Smooth muscle cell (in vitro differentiated cells): ENCODE results near the gene TBCEL. TPM values are rescaled to one million over a fixed set of nuclear protein-coding genes. Genes with fewer than 3 reads are reported as not detected.

Experiments used
- DNase-seq: peaks from one replicate; lab custom pipeline; 2025; ENCODE audit not compliant: unreplicated experiment; lab: John Stamatoyannopoulos, UW
- H2AFZ ChIP-seq: fragments of 200-600 bp; sonication (generic); 2 replicates; pipeline ENCODE4 v1.6.0; 2016; ENCODE audit warnings: antibody characterized with exemption, low read depth, mild to moderate bottlenecking
- H3F3A ChIP-seq: fragments of 200-600 bp; sonication (generic); 2 replicates; pipeline ENCODE4 v1.6.0; 2017; ENCODE audit warnings: antibody characterized with exemption, low read depth
- H3K27ac ChIP-seq: fragments of 200-600 bp; sonication (generic); 2 replicates; pipeline ENCODE4 v1.5.1; 2016; ENCODE audit warnings: low read depth, mild to moderate bottlenecking
- H3K27me3 ChIP-seq: fragments of 200-600 bp; sonication (generic); 2 replicates; pipeline ENCODE4 v1.6.1; 2016; ENCODE audit warnings: low read depth, mild to moderate bottlenecking
- H3K36me3 ChIP-seq: fragments of 200-600 bp; sonication (generic); 2 replicates; pipeline ENCODE4 v1.5.1; 2016; ENCODE audit warnings: low read depth
- H3K4me1 ChIP-seq: fragments of 200-600 bp; sonication (generic); 2 replicates; pipeline ENCODE4 v1.5.1; 2016; ENCODE audit warnings: low read depth
- H3K4me2 ChIP-seq: fragments of 200-600 bp; sonication (generic); 2 replicates; pipeline ENCODE4 v1.6.0; 2016; ENCODE audit warnings: mild to moderate bottlenecking
- H3K4me3 ChIP-seq: fragments of 200-600 bp; sonication (generic); 2 replicates; pipeline ENCODE4 v1.5.1; 2016; ENCODE audit warnings: mild to moderate bottlenecking
- H3K79me2 ChIP-seq: fragments of 200-600 bp; sonication (generic); 2 replicates; pipeline ENCODE4 v1.6.0; 2016; ENCODE audit warnings: low read depth, mild to moderate bottlenecking
- H3K9ac ChIP-seq: fragments of 200-600 bp; sonication (generic); 2 replicates; pipeline ENCODE4 v1.6.0; 2016; ENCODE audit warnings: low read depth
- H3K9me3 ChIP-seq: fragments of 200-600 bp; sonication (generic); replicated peaks from 2 replicates; pipeline ENCODE4 v1.5.1; 2016; ENCODE audit warnings: low read depth
- H4K20me1 ChIP-seq: fragments of 200-600 bp; sonication (generic); 2 replicates; pipeline ENCODE4 v1.6.0; 2016; ENCODE audit warnings: low read depth
- WGBS: methylation state at CpG from one replicate; pipeline ENCODE4 v1.1.7; 2016; ENCODE audit warnings: low lambda C conversion rate; 5-methylcytosine and 5-hydroxymethylcytosine counted together
- polyA plus RNA-seq: library from polyadenylated mRNA; unstranded; fragments of >200 nt; fragmentation: Nextera tagmentation; extraction: Ambion mirVana; gene quantifications from 2 replicates; pipeline ENCODE4 v1.2.1, GENCODE V29; 2016
- total RNA-seq: library from RNA; depleted of rRNA; stranded (reverse); fragments of >200 nt; gene quantifications from 2 replicates; pipeline ENCODE4 v1.2.3, GENCODE V29; 2014
- TF ChIP-seq, protein P1 (sequence below): fragments of 200-600 bp; sonication (generic); IDR thresholded peaks from 2 replicates; pipeline ENCODE4 v1.5.1; 2017; ENCODE audit warnings: borderline replicate concordance, mild to moderate bottlenecking, antibody characterized with exemption; ENCODE audit not compliant: insufficient read depth, poor library complexity, severe bottlenecking

The TBCEL gene
- total and polyA plus RNA-seq, 2 experiments from 2014 or later = 9.6 to 16.0 TPM

DNA sequence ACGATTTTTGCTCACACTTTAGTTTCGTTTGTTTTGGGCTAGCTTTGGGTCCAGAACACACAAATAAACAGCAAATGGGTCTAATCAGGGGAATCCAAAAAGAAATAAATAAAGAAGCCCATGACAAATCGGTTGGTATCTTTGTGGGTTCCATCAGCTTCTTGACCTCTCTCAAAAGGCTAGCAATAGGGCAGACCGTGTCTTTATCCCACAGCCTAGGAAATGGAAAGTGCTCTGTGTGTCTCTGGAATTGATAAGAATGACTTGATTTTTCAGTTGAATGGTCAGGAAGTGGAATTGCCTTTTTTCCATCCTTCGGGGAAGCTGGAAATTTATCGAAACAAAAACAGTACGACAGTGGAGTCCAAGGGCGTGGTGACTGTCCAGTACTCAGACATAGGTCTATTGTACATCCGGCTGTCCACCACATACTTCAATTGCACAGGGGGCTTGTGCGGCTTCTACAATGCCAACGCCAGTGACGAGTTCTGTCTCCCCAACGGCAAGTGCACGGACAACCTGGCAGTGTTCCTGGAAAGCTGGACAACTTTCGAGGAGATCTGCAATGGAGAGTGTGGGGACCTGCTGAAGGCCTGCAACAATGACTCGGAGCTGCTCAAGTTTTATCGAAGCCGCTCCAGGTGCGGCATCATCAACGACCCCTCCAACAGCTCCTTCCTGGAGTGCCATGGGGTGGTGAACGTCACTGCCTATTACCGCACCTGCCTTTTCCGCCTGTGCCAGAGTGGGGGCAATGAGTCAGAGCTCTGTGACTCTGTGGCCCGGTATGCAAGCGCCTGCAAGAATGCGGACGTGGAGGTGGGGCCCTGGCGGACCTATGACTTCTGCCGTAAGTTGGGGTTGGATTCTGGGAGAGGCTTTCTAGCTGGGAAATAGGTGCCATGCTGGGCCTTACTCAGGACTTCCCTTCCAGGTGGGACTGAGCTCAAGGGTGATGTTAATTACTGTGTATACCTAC is 105.7 kb downstream of the TBCEL start:
- WGBS = 94% methylated on average over 29 of the region's 29 CpGs
- Histone ChIP-seq H3K4me3 (no peak overlapping the region), H3F3A (no peaks in the 10 kb centered on the region), H3K4me1 (no peaks in the 10 kb centered on the region), H3K27ac (no peak overlapping the region), H3K27me3 (peaks cover 9% of the 10 kb centered on the region), H3K79me2 (no peaks in the 10 kb centered on the region), H3K9ac (no peak overlapping the region), H3K36me3 (no peaks in the 10 kb centered on the region), H3K9me3 (no peaks in the 10 kb centered on the region), H4K20me1 (no peaks in the 10 kb centered on the region), H3K4me2 (no peak overlapping the region), H2AFZ (no peak overlapping the region)
- TF ChIP-seq, protein P1, sequence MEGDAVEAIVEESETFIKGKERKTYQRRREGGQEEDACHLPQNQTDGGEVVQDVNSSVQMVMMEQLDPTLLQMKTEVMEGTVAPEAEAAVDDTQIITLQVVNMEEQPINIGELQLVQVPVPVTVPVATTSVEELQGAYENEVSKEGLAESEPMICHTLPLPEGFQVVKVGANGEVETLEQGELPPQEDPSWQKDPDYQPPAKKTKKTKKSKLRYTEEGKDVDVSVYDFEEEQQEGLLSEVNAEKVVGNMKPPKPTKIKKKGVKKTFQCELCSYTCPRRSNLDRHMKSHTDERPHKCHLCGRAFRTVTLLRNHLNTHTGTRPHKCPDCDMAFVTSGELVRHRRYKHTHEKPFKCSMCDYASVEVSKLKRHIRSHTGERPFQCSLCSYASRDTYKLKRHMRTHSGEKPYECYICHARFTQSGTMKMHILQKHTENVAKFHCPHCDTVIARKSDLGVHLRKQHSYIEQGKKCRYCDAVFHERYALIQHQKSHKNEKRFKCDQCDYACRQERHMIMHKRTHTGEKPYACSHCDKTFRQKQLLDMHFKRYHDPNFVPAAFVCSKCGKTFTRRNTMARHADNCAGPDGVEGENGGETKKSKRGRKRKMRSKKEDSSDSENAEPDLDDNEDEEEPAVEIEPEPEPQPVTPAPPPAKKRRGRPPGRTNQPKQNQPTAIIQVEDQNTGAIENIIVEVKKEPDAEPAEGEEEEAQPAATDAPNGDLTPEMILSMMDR = no peak
- no peak for DNase-seq

DNA sequence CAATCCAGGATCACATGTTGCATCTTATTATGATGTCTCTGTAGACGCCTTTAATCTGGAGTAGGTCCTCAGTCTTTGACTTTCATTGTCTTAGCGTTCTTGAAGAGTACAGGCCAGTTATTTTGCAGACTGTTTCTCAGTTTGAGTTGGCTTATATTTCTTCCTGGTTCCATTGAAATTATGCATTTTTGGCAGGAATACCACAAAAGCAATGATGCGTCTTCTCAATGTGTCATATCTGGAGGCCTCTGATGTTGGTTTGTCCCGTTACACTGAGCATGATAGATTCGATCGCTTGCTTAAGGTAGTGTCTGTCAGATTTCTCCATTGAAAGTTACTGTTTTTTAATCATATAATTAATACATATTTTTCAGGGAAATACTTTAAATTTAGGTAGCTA is 107.8 kb downstream of the TBCEL start:
- Histone ChIP-seq H3K9me3 (no peaks in the 10 kb centered on the region), H2AFZ (no peak overlapping the region), H3K9ac (no peak overlapping the region), H4K20me1 (no peaks in the 10 kb centered on the region), H3K36me3 (no peaks in the 10 kb centered on the region), H3K79me2 (no peaks in the 10 kb centered on the region), H3K4me3 (no peak overlapping the region), H3K4me2 (no peak overlapping the region), H3F3A (no peaks in the 10 kb centered on the region), H3K27me3 (peaks cover 7% of the 10 kb centered on the region), H3K4me1 (no peaks in the 10 kb centered on the region), H3K27ac (no peak overlapping the region)
- TF ChIP-seq, protein P1 = no peak
- DNase-seq = no peak
- WGBS = 96% methylated on average over 6 of the region's 6 CpGs

DNA sequence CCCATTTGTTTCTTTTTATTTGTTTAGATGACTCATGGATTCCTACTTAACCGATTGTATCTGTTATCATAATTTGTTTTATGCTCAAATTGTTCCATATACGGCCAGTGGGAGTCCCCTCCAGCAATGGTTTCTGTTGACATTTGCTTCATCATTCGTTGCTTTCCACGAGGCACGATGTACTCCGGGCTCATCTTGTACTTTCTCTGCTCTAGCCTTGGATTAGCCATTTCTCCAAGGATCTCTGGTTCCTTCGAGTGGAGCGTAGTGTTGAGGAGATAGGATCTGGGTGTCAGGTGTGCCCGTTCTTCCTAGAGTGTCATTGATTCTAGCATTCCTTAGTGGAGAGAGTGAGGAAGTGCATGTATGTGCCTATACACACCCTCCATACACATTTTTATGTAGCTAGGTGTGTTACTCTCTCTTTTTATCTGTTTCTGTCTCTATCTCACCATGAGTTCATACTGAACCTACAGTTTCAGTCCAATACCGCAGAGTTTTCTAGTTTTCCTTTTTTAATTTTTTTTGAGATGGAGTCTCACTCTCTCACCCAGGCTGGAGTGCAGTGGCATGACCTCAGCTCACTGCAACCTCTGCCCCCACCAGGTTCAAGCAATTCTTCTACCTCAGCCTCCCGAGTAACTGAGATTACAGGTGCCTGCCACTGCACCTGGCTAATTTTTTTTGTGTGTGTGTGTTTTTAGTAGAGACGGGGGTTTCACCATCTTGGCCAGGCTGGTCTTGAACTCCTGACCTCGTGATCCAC is 108.5 kb downstream of the TBCEL start:
- Histone ChIP-seq H3K27me3 (peaks cover 6% of the 10 kb centered on the region), H3K9me3 (no peaks in the 10 kb centered on the region), H3K9ac (no peak overlapping the region), H2AFZ (no peak overlapping the region), H3K79me2 (no peaks in the 10 kb centered on the region), H3K4me2 (no peak overlapping the region), H3K27ac (no peak overlapping the region), H3K4me1 (no peaks in the 10 kb centered on the region), H4K20me1 (no peaks in the 10 kb centered on the region), H3F3A (no peaks in the 10 kb centered on the region), H3K36me3 (no peaks in the 10 kb centered on the region), H3K4me3 (no peak overlapping the region)
- WGBS = 83% methylated on average over 13 of the region's 13 CpGs
- no peak for DNase-seq
- TF ChIP-seq, protein P1 = no peak
